GM23248 (cell line): ENCODE results near the gene KIF16B. TPM values are rescaled to one million over a fixed set of nuclear protein-coding genes. Genes with fewer than 3 reads are reported as not detected.

Experiments
- DNase-seq: peaks from one replicate; pipeline ENCODE4 v3.0.0-alpha.2; 2015
- H2AFZ ChIP-seq: fragments of 200-600 bp; sonication (generic); 2 replicates; pipeline ENCODE4 v1.6.1; 2016; ENCODE audit warnings: antibody characterized with exemption
- H3F3A ChIP-seq: fragments of 200-600 bp; sonication (generic); 2 replicates; pipeline ENCODE4 v1.6.1; 2016; ENCODE audit warnings: mild to moderate bottlenecking, antibody characterized with exemption, mixed run types; ENCODE audit not compliant: insufficient read depth
- H3K27ac ChIP-seq: fragments of 200-600 bp; sonication (generic); 2 replicates; pipeline ENCODE4 v1.5.1; 2016; ENCODE audit warnings: mild to moderate bottlenecking
- H3K27me3 ChIP-seq: fragments of 200-600 bp; sonication (generic); replicated peaks from 2 replicates; pipeline ENCODE4 v1.6.1; 2016; ENCODE audit warnings: mild to moderate bottlenecking; ENCODE audit not compliant: insufficient read depth
- H3K36me3 ChIP-seq: fragments of 200-600 bp; sonication (generic); 2 replicates; pipeline ENCODE4 v1.6.1; 2016; ENCODE audit warnings: low read depth, mild to moderate bottlenecking
- H3K4me1 ChIP-seq: fragments of 200-600 bp; sonication (generic); 2 replicates; pipeline ENCODE4 v1.6.1; 2016; ENCODE audit warnings: mild to moderate bottlenecking; ENCODE audit not compliant: insufficient read depth
- H3K4me2 ChIP-seq: fragments of 200-600 bp; sonication (generic); one replicate; pipeline ENCODE4 v1.6.1; 2016; ENCODE audit warnings: mild to moderate bottlenecking; ENCODE audit not compliant: unreplicated experiment
- H3K4me3 ChIP-seq: fragments of 200-600 bp; sonication (generic); 2 replicates; pipeline ENCODE4 v1.5.1; 2016; ENCODE audit warnings: mild to moderate bottlenecking
- H3K79me2 ChIP-seq: fragments of 200-600 bp; sonication (generic); 2 replicates; pipeline ENCODE4 v1.6.1; 2016; ENCODE audit warnings: mild to moderate bottlenecking; ENCODE audit not compliant: insufficient read depth
- H3K9ac ChIP-seq: fragments of 200-600 bp; sonication (generic); 2 replicates; pipeline ENCODE4 v1.6.1; 2016; ENCODE audit warnings: mild to moderate bottlenecking
- H3K9me2 ChIP-seq: fragments of 200-600 bp; sonication (generic); 2 replicates; pipeline ENCODE4 v1.6.1; 2016; ENCODE audit warnings: mixed run types, mild to moderate bottlenecking, moderate library complexity; ENCODE audit not compliant: insufficient read depth
- H3K9me3 ChIP-seq: fragments of 200-600 bp; sonication (generic); one replicate; pipeline ENCODE4 v1.6.1; 2017; ENCODE audit warnings: low read depth
- H4K20me1 ChIP-seq: fragments of 200-600 bp; sonication (generic); 2 replicates; pipeline ENCODE4 v1.6.0; 2016; ENCODE audit not compliant: insufficient read depth
- EZH2 ChIP-seq: fragments of 200-600 bp; sonication (generic); IDR thresholded peaks from 2 replicates; pipeline ENCODE4 v1.6.1; 2018; ENCODE audit warnings: antibody characterized with exemption, mild to moderate bottlenecking; ENCODE audit not compliant: insufficient read depth, poor library complexity, severe bottlenecking
- EZH2phosphoT487 ChIP-seq: fragments of 200-600 bp; sonication (generic); IDR thresholded peaks from 2 replicates; pipeline ENCODE4 v1.6.1; 2018; ENCODE audit warnings: antibody characterized with exemption, moderate library complexity, mild to moderate bottlenecking, low read depth; ENCODE audit not compliant: insufficient read depth
- WGBS, 2 experiments: methylation state at CpG; one replicate each; pipeline ENCODE4 v1.1.6; 2015 to 2017; ENCODE audit warnings: low lambda C conversion rate in 2 of 2, low coverage in 1 of 2; ENCODE audit errors: missing lambda C conversion rate in 2 of 2; 5-methylcytosine and 5-hydroxymethylcytosine counted together
- in situ Hi-C: fragments of 300-500 bp; cut with MboI; formaldehyde crosslinking; loops from 2 replicates; pipeline ENCODE4 v1.15.0; 2020
- polyA plus RNA-seq: library from polyadenylated mRNA; unstranded; fragments of >200 nt; fragmentation: Nextera tagmentation; extraction: Ambion mirVana; gene quantifications from 2 replicates; pipeline ENCODE4 v1.2.1, GENCODE V29; 2016
- total RNA-seq: library from RNA; depleted of rRNA; stranded (reverse); fragments of >200 nt; shearing (Covaris generic); gene quantifications from 2 replicates; pipeline ENCODE4 v1.2.3, GENCODE V29; 2014

The KIF16B gene
- total and polyA plus RNA-seq, 2 experiments from 2014 or later: 1.7 to 2.6 TPM

GRCh38 chr20:16367948-16368560 is 205.2 kb downstream of the KIF16B start:
- Histone ChIP-seq H3K79me2 (no peaks in the 10 kb centered on the region), H3K4me1 (no peaks in the 10 kb centered on the region), H4K20me1 (no peaks in the 10 kb centered on the region), H3K9ac (no peak overlapping the region), H3K27me3 (no peaks in the 10 kb centered on the region), H2AFZ (no peak overlapping the region), H3K9me2 (no peaks in the 10 kb centered on the region), H3K27ac (no peak overlapping the region), H3K36me3 (no peaks in the 10 kb centered on the region), H3F3A (no peaks in the 10 kb centered on the region), H3K4me2 (no peak overlapping the region), H3K9me3 (no peaks in the 10 kb centered on the region), H3K4me3 (no peak overlapping the region)
- in situ Hi-C loops: no loop called here
- no peak for TF ChIP-seq EZH2
- TF ChIP-seq EZH2phosphoT487: no peak
- WGBS, 2 experiments: 82 to 84% methylated on average over 14 of the region's 14 CpGs
- no peak for DNase-seq

GRCh38 chr20:16366529-16366928 is 206.7 kb downstream of the KIF16B start:
- Histone ChIP-seq H3K9me2 (no peaks in the 10 kb centered on the region), H4K20me1 (no peaks in the 10 kb centered on the region), H3K79me2 (no peaks in the 10 kb centered on the region), H3K36me3 (no peaks in the 10 kb centered on the region), H3K4me1 (no peaks in the 10 kb centered on the region), H3K4me2 (no peak overlapping the region), H2AFZ (no peak overlapping the region), H3K27me3 (no peaks in the 10 kb centered on the region), H3F3A (no peaks in the 10 kb centered on the region), H3K9me3 (no peaks in the 10 kb centered on the region), H3K27ac (no peak overlapping the region), H3K4me3 (no peak overlapping the region), H3K9ac (no peak overlapping the region)
- DNase-seq: no peak
- in situ Hi-C loops: no loop called here
- TF ChIP-seq EZH2phosphoT487 (no peak), EZH2 (no peak)
- 82 to 84% methylated on average over 5 of the region's 5 CpGs for WGBS, 2 experiments

GRCh38 chr20:16364320-16364687 is 208.9 kb downstream of the KIF16B start:
- no peak for TF ChIP-seq EZH2phosphoT487
- TF ChIP-seq EZH2: no peak
- DNase-seq: no peak
- H2AFZ ChIP-seq: no peak overlapping the region
- in situ Hi-C loops: no loop called here
- H4K20me1 ChIP-seq: no peaks in the 10 kb centered on the region
- 25 to 32% methylated on average over 5 of the region's 5 CpGs for WGBS, 2 experiments
- H3K4me1 ChIP-seq: no peaks in the 10 kb centered on the region
- no peaks in the 10 kb centered on the region for H3K9me2 ChIP-seq
- H3K79me2 ChIP-seq: no peaks in the 10 kb centered on the region
- no peak overlapping the region for H3K9ac ChIP-seq
- no peak overlapping the region for H3K4me2 ChIP-seq
- no peaks in the 10 kb centered on the region for H3K27me3 ChIP-seq
- H3K36me3 ChIP-seq: no peaks in the 10 kb centered on the region
- no peak overlapping the region for H3K4me3 ChIP-seq
- H3K27ac ChIP-seq: no peak overlapping the region
- H3F3A ChIP-seq: no peaks in the 10 kb centered on the region
- H3K9me3 ChIP-seq: no peaks in the 10 kb centered on the region

GRCh38 chr20:16363506-16364319 is 209.5 kb downstream of the KIF16B start:
- Histone ChIP-seq H4K20me1 (no peaks in the 10 kb centered on the region), H3K36me3 (no peaks in the 10 kb centered on the region), H3F3A (no peaks in the 10 kb centered on the region), H3K4me2 (no peak overlapping the region), H3K27me3 (no peaks in the 10 kb centered on the region), H3K4me1 (no peaks in the 10 kb centered on the region), H3K9me3 (no peaks in the 10 kb centered on the region), H3K27ac (no peak overlapping the region), H3K79me2 (no peaks in the 10 kb centered on the region), H2AFZ (no peak overlapping the region), H3K9ac (no peak overlapping the region), H3K4me3 (no peak overlapping the region), H3K9me2 (no peaks in the 10 kb centered on the region)
- in situ Hi-C loops: no loop called here
- 40% methylated on average over 5 of the region's 5 CpGs for WGBS, 2 experiments
- TF ChIP-seq EZH2: no peak
- no peak for TF ChIP-seq EZH2phosphoT487
- DNase-seq: no peak
